ENCODE results near the gene IQSEC1.

IQSEC1 gene

DNA sequence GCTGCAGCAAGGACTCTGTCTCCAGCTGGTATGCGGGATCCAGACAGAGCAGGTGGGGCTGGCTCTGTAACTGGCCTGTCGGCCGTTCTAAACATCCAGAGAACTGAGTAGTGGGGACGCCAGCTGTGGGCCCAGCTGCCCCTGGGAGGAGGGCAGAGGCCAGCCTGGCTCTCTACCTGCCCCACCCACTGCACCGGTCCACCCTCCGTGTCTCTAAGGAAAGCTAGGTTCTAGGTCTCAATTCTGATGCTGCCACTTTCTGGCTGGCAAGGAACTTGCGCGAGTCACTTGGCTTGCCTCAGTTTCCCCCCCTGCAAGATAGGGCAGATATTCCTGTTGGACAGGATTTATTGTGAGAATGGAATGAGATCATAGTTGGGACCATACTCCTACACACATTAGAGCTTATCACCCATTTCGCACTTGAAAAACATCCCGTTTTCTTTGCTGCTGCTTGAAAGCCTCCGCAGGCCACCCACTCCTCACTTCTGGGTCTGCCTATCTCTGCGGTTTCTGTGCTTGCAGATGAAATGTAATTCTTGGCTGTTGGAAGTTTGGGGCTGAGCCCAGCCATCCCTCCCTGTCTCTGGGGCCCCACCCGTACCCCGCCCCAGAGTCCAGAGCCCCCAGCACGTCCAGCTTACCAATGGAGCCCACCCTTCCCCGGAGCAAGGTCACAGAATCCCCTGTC is 65.8 kb downstream of the IQSEC1 start:
- Histone ChIP-seq H3K4me3 (ENCODE audit: low read length) (no peak overlapping the region), H3K27me3 (replicated peaks; ENCODE audit: control insufficient read depth, insufficient read depth, low read length) (peaks cover 24% of the 10 kb centered on the region), H3K9me3 (ENCODE audit: control insufficient read depth, low read length) (no peaks in the 10 kb centered on the region), H3K9ac (ENCODE audit: low read length) (no peak overlapping the region), H3K36me3 (ENCODE audit: control insufficient read depth, insufficient read depth, low read length, severe bottlenecking) (no peaks in the 10 kb centered on the region), H3K4me1 (ENCODE audit: control insufficient read depth, insufficient read depth, low read length) (peaks cover 6% of the 10 kb centered on the region)
- no peak for DNase-seq (ENCODE audit: low read depth)

GRCh38 chr3:13006216-13006990 is 66.8 kb downstream of the IQSEC1 start:
- no peaks in the 10 kb centered on the region for H3K36me3 ChIP-seq (ENCODE audit: control insufficient read depth, insufficient read depth, low read length, severe bottlenecking)
- no peak overlapping the region for H3K9ac ChIP-seq (ENCODE audit: low read length)
- no peaks in the 10 kb centered on the region for H3K9me3 ChIP-seq (ENCODE audit: control insufficient read depth, low read length)
- H3K4me1 ChIP-seq (ENCODE audit: control insufficient read depth, insufficient read depth, low read length): no peaks in the 10 kb centered on the region
- no peak for DNase-seq (ENCODE audit: low read depth)
- no peak overlapping the region for H3K4me3 ChIP-seq (ENCODE audit: low read length)
- peaks cover 24% of the 10 kb centered on the region for H3K27me3 ChIP-seq (replicated peaks; ENCODE audit: control insufficient read depth, insufficient read depth, low read length)

DNA sequence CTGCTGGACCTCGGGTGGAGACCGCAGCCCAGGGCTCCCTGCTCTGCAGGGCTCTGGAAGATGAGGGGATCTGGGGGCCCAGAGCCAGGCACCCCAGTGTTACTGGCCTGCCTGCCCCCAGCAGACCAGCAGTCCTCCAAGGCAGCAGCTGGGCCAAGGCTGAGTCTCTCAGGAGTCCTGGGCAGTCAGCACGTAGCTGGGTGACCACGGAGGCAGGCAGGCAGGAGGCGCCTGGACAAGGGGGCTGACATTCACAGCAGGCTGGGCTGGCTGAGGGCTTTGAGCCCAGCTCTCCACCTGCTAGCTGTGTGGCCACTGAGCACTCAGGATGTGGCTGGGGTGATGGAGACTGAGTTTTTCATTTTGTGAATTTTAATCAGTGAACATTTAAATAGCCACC is 67.9 kb downstream of the IQSEC1 start:
- H3K9ac ChIP-seq (ENCODE audit: low read length): no peak overlapping the region
- DNase-seq (ENCODE audit: low read depth): no peak
- H3K4me1 ChIP-seq (ENCODE audit: control insufficient read depth, insufficient read depth, low read length): no peaks in the 10 kb centered on the region
- H3K4me3 ChIP-seq (ENCODE audit: low read length): no peak overlapping the region
- no peaks in the 10 kb centered on the region for H3K36me3 ChIP-seq (ENCODE audit: control insufficient read depth, insufficient read depth, low read length, severe bottlenecking)
- H3K9me3 ChIP-seq (ENCODE audit: control insufficient read depth, low read length): no peaks in the 10 kb centered on the region
- peaks cover 24% of the 10 kb centered on the region for H3K27me3 ChIP-seq (replicated peaks; ENCODE audit: control insufficient read depth, insufficient read depth, low read length)

GRCh38 chr3:13004376-13004775 is 68.9 kb downstream of the IQSEC1 start:
- DNase-seq (ENCODE audit: low read depth): no peak
- no peak overlapping the region for H3K4me3 ChIP-seq (ENCODE audit: low read length)

DNA sequence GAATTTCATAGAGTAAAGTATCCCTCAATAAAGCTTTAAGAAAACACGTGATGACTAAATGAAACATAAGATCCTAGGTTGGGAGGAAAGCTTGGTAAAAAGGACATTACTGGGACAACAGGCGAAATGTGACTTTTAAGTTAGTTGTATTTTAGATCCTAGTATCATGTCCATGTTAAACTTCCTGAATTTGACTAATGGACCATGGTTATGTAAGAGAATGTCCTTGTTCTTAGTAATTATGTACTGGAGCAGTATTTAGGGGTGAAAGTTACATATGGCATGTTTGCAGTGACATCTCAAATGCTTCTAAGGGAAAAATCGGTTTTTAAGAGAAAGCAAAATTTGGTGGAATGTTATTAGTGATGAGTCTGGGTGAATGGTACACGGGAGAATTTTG is 69.6 kb downstream of the IQSEC1 start:
- Histone ChIP-seq H3K36me3 (ENCODE audit: control insufficient read depth, insufficient read depth, low read length, severe bottlenecking) (no peaks in the 10 kb centered on the region), H3K9me3 (ENCODE audit: control insufficient read depth, low read length) (no peaks in the 10 kb centered on the region), H3K4me1 (ENCODE audit: control insufficient read depth, insufficient read depth, low read length) (peaks cover 12% of the 10 kb centered on the region), H3K9ac (ENCODE audit: low read length) (no peak overlapping the region), H3K27me3 (replicated peaks; ENCODE audit: control insufficient read depth, insufficient read depth, low read length) (peaks cover 21% of the 10 kb centered on the region), H3K4me3 (ENCODE audit: low read length) (no peak overlapping the region)
- no peak for DNase-seq (ENCODE audit: low read depth)

More at GRCh38 chr3:13004376-13004775, 68.9 kb downstream of the IQSEC1 start:
- H3K4me1 ChIP-seq (ENCODE audit: control insufficient read depth, insufficient read depth, low read length): peaks cover 5% of the 10 kb centered on the region
- no peak overlapping the region for H3K9ac ChIP-seq (ENCODE audit: low read length)
- no peaks in the 10 kb centered on the region for H3K9me3 ChIP-seq (ENCODE audit: control insufficient read depth, low read length)
- peaks cover 24% of the 10 kb centered on the region for H3K27me3 ChIP-seq (replicated peaks; ENCODE audit: control insufficient read depth, insufficient read depth, low read length)
- no peaks in the 10 kb centered on the region for H3K36me3 ChIP-seq (ENCODE audit: control insufficient read depth, insufficient read depth, low read length, severe bottlenecking)

DNA sequence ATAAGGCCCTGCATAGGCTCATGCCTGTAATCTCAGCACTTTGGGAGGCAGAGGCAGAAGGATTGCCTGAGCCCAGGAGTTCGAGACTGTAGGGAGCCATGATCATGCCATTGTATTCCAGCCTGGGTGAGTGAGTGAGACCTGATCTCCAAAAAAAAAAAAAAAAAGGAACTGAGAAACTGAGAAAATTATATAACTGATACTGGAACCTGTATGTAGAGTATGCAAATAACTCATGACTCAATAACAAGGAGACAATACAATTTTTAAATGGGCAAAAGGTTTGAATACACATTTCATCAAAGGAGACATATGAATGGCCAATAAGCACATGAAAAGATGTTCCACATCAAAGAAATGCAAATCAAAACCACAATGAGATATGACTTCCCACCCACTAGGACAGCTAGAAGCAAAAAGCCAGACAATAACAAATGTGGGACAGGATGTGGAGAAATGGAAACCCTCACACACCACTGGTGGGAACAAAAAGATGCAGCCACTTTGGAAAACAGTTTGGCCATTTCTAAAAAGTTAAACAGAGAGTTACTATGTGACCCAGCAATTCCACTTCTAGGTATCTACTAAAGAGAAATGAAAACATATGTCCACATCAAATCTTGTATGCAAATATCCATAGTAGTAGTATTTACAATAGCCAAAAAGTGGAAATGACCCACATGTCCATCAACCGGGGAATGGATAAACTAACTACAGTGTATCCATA is 70.7 kb downstream of the IQSEC1 start:
- DNase-seq (ENCODE audit: low read depth): no peak
- H3K27me3 ChIP-seq (replicated peaks; ENCODE audit: control insufficient read depth, insufficient read depth, low read length): peaks cover 13% of the 10 kb centered on the region
- no peaks in the 10 kb centered on the region for H3K36me3 ChIP-seq (ENCODE audit: control insufficient read depth, insufficient read depth, low read length, severe bottlenecking)
- no peak overlapping the region for H3K9ac ChIP-seq (ENCODE audit: low read length)
- H3K4me1 ChIP-seq (ENCODE audit: control insufficient read depth, insufficient read depth, low read length): peaks cover 13% of the 10 kb centered on the region
- no peak overlapping the region for H3K4me3 ChIP-seq (ENCODE audit: low read length)
- H3K9me3 ChIP-seq (ENCODE audit: control insufficient read depth, low read length): no peaks in the 10 kb centered on the region

GRCh38 chr3:12999147-13000140 is 73.8 kb downstream of the IQSEC1 start:
- H3K27me3 ChIP-seq (replicated peaks; ENCODE audit: control insufficient read depth, insufficient read depth, low read length): no peaks in the 10 kb centered on the region
- no peaks in the 10 kb centered on the region for H3K9me3 ChIP-seq (ENCODE audit: control insufficient read depth, low read length)
- H3K4me3 ChIP-seq (ENCODE audit: low read length): peak overlapping the region; percentile 35
- peaks cover 25% of the 10 kb centered on the region for H3K4me1 ChIP-seq (ENCODE audit: control insufficient read depth, insufficient read depth, low read length)
- H3K36me3 ChIP-seq (ENCODE audit: control insufficient read depth, insufficient read depth, low read length, severe bottlenecking): no peaks in the 10 kb centered on the region
- peak overlapping the region; percentile 74 for H3K9ac ChIP-seq (ENCODE audit: low read length)
- no peak for DNase-seq (ENCODE audit: low read depth)

GRCh38 chr3:12998648-12999047 is 74.6 kb downstream of the IQSEC1 start:
- no peaks in the 10 kb centered on the region for H3K27me3 ChIP-seq (replicated peaks; ENCODE audit: control insufficient read depth, insufficient read depth, low read length)
- no peaks in the 10 kb centered on the region for H3K9me3 ChIP-seq (ENCODE audit: control insufficient read depth, low read length)
- H3K4me1 ChIP-seq (ENCODE audit: control insufficient read depth, insufficient read depth, low read length): peaks cover 25% of the 10 kb centered on the region
- DNase-seq (ENCODE audit: low read depth): no peak
- H3K4me3 ChIP-seq (ENCODE audit: low read length): no peak overlapping the region
- H3K9ac ChIP-seq (ENCODE audit: low read length): peak overlapping the region; percentile 74
- H3K36me3 ChIP-seq (ENCODE audit: control insufficient read depth, insufficient read depth, low read length, severe bottlenecking): no peaks in the 10 kb centered on the region

DNA sequence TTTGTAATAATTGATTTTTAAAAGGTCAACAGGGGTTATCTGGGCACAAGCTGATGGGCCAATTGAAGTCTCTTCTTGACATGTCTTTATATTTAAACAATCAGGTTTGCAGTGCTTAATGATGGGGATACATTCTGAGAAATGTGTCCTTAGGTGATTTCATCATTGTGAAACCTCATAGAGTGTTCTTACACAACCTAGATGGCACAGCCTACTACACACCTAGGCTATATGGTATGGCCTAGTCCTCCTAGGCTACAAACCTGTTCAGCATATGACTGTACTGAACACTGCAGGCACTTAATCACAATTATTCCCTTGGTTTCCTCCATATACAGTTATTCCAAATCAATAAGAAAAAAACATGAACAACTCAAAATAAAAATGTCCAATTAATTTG is 75.8 kb downstream of the IQSEC1 start:
- H3K36me3 ChIP-seq (ENCODE audit: control insufficient read depth, insufficient read depth, low read length, severe bottlenecking): no peaks in the 10 kb centered on the region
- H3K27me3 ChIP-seq (replicated peaks; ENCODE audit: control insufficient read depth, insufficient read depth, low read length): no peaks in the 10 kb centered on the region
- no peak overlapping the region for H3K9ac ChIP-seq (ENCODE audit: low read length)

DNA sequence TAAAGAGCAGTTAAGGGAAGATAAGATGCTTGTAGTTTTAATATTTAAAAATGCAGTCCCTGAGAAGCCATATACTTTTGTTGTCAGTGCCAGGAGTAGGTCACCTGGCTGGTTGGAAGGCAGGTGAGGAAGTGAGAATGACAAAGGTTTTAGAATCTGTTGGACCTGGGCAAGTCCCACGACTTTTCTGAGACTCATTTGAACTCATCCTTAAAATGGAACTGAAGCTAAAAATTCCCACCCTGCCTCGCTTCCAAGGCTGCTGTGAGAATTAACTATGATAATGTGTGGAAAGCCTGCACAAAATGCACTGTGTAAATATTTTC is 77.1 kb downstream of the IQSEC1 start:
- DNase-seq (ENCODE audit: low read depth): no peak
- H3K27me3 ChIP-seq (replicated peaks; ENCODE audit: control insufficient read depth, insufficient read depth, low read length): no peaks in the 10 kb centered on the region
- H3K9me3 ChIP-seq (ENCODE audit: control insufficient read depth, low read length): no peaks in the 10 kb centered on the region
- H3K9ac ChIP-seq (ENCODE audit: low read length): no peak overlapping the region
- H3K36me3 ChIP-seq (ENCODE audit: control insufficient read depth, insufficient read depth, low read length, severe bottlenecking): no peaks in the 10 kb centered on the region
- H3K4me1 ChIP-seq (ENCODE audit: control insufficient read depth, insufficient read depth, low read length): peaks cover 32% of the 10 kb centered on the region
- no peak overlapping the region for H3K4me3 ChIP-seq (ENCODE audit: low read length)

More for the DNA sequence above, 75.8 kb downstream of the IQSEC1 start:
- no peak for DNase-seq (ENCODE audit: low read depth)
- Histone ChIP-seq H3K9me3 (ENCODE audit: control insufficient read depth, low read length) (no peaks in the 10 kb centered on the region), H3K4me1 (ENCODE audit: control insufficient read depth, insufficient read depth, low read length) (peaks cover 29% of the 10 kb centered on the region), H3K4me3 (ENCODE audit: low read length) (no peak overlapping the region)
